Measurements from ENCODE around the gene SERPINF2. TPM values are rescaled to one million over a fixed set of nuclear protein-coding genes. Genes with fewer than 3 reads are reported as not detected.
"Not testable (repeated sequence)": the region's sequence is repeated elsewhere in the genome, so short reads cannot be mapped to it uniquely, and the experiment has no call there.

Gene SERPINF2
- total RNA-seq, 1 experiment from 2014 or later, result 0.68 TPM

- Mint-ChIP-seq H3K4me1 (peaks cover 27 to 29% of the 10 kb centered on the region in 2 experiments), H3K27me3 (ENCODE audit: low read depth) (peaks cover 2% of the 10 kb centered on the region; the same call in 1 of the 2 replicates), H3K9me3 (no peaks in the 10 kb centered on the region), H3K36me3 (ENCODE audit: insufficient read depth in 1 of 3, low read depth in 3 of 3) (peaks cover 0 to 5% (median 0%) of the 10 kb centered on the region in 3 experiments; a peak in 4 of 7 replicates), H3K4me3 (no peak overlapping the region), H3K27ac (no peak overlapping the region)
- Histone ChIP-seq H3K23ac (ENCODE audit: insufficient read length, low read depth, low read length) (no peak overlapping the region), H3K23me2 (ENCODE audit: insufficient read length, low read depth, low read length, poor library complexity, severe bottlenecking) (peaks cover 5% of the 10 kb centered on the region), H2AFZ (ENCODE audit: low read length) (no peak overlapping the region), H3K4me1 (ENCODE audit: insufficient read depth, low read length) (peaks cover 6% of the 10 kb centered on the region; the same call in 1 of the 2 replicates), H4K20me1 (ENCODE audit: control insufficient read depth, insufficient read depth, insufficient read length) (no peaks in the 10 kb centered on the region), H4K8ac (replicated peaks; ENCODE audit: insufficient read length, low read depth, low read length) (no peak overlapping the region), H3K79me2 (ENCODE audit: insufficient read depth, low read length) (no peaks in the 10 kb centered on the region), H3K9ac (ENCODE audit: extremely low read depth, insufficient read length, low read length) (no peak overlapping the region), H4K91ac (ENCODE audit: insufficient read length, low read depth, low read length) (no peak overlapping the region), H3K56ac (ENCODE audit: insufficient read length, low read depth, low read length) (no peak overlapping the region), H2BK12ac (ENCODE audit: insufficient read length, low read depth, low read length) (no peak overlapping the region), H2BK5ac (ENCODE audit: insufficient read length, low read length) (no peak overlapping the region), H3K27me3 (ENCODE audit: insufficient read depth, low read length) (no peaks in the 10 kb centered on the region), H3K79me1 (ENCODE audit: insufficient read depth, low read depth, low read length, poor library complexity, severe bottlenecking) (no peaks in the 10 kb centered on the region), H2BK20ac (ENCODE audit: low read depth, low read length, poor library complexity, severe bottlenecking) (no peak overlapping the region), H2BK15ac (ENCODE audit: low read depth, low read length) (no peak overlapping the region), H2BK120ac (ENCODE audit: low read depth, low read length, poor library complexity, severe bottlenecking) (no peak overlapping the region), H3K9me3 (ENCODE audit: control insufficient read depth, low read depth, low read length) (no peaks in the 10 kb centered on the region), H4K5ac (ENCODE audit: insufficient read length, low read depth, low read length) (no peak overlapping the region), H2AK5ac (ENCODE audit: insufficient read length, low read length) (no peak overlapping the region), H3T11ph (ENCODE audit: low read length) (no peak overlapping the region), H3K14ac (ENCODE audit: insufficient read depth, low read length) (no peak overlapping the region), H3K4ac (ENCODE audit: low read depth, low read length) (no peak overlapping the region), H3K18ac (ENCODE audit: insufficient read length, low read depth, low read length) (no peak overlapping the region), H3K27ac (ENCODE audit: insufficient read length, low read depth, low read length) (no peak overlapping the region), H3K4me2 (ENCODE audit: insufficient read depth, insufficient read length, low read length) (no peak overlapping the region)
- no CpG with 5 or more reads among the region's 11 CpGs for WGBS (ENCODE audit: extremely low coverage, insufficient read length, low lambda C conversion rate)
- DNase-seq, result no peak
- no peak for TF ChIP-seq CTCF (conservative IDR thresholded peaks at IDR 0.05)
Measured at GRCh38 chr17:1764284-1764683, 21.6 kb downstream of the SERPINF2 start.

- not testable (repeated sequence) for H2BK20ac ChIP-seq (ENCODE audit: low read depth, low read length, poor library complexity, severe bottlenecking); H3K9me3 ChIP-seq (ENCODE audit: control insufficient read depth, low read depth, low read length); H2BK120ac ChIP-seq (ENCODE audit: low read depth, low read length, poor library complexity, severe bottlenecking); H3K23me2 ChIP-seq (ENCODE audit: insufficient read length, low read depth, low read length, poor library complexity, severe bottlenecking); H3K27ac ChIP-seq (ENCODE audit: insufficient read length, low read depth, low read length); H4K5ac ChIP-seq (ENCODE audit: insufficient read length, low read depth, low read length); H3K56ac ChIP-seq (ENCODE audit: insufficient read length, low read depth, low read length); H3K9me3 Mint-ChIP-seq; H3K79me2 ChIP-seq (ENCODE audit: insufficient read depth, low read length); H3K27me3 ChIP-seq (ENCODE audit: insufficient read depth, low read length); H2BK12ac ChIP-seq (ENCODE audit: insufficient read length, low read depth, low read length); H4K20me1 ChIP-seq (ENCODE audit: control insufficient read depth, insufficient read depth, insufficient read length); H3K18ac ChIP-seq (ENCODE audit: insufficient read length, low read depth, low read length); H3K14ac ChIP-seq (ENCODE audit: insufficient read depth, low read length); H3K27me3 Mint-ChIP-seq (ENCODE audit: low read depth); H2AFZ ChIP-seq (ENCODE audit: low read length); H3K4me1 ChIP-seq (ENCODE audit: insufficient read depth, low read length); H4K8ac ChIP-seq (replicated peaks; ENCODE audit: insufficient read length, low read depth, low read length); H3K4me2 ChIP-seq (ENCODE audit: insufficient read depth, insufficient read length, low read length); H4K91ac ChIP-seq (ENCODE audit: insufficient read length, low read depth, low read length); H2BK15ac ChIP-seq (ENCODE audit: low read depth, low read length); H3K36me3 Mint-ChIP-seq (ENCODE audit: insufficient read depth in 1 of 3, low read depth in 3 of 3); H3K9ac ChIP-seq (ENCODE audit: extremely low read depth, insufficient read length, low read length); H3K4me3 Mint-ChIP-seq; H3K23ac ChIP-seq (ENCODE audit: insufficient read length, low read depth, low read length); H3K27ac Mint-ChIP-seq; DNase-seq; H2BK5ac ChIP-seq (ENCODE audit: insufficient read length, low read length); H2AK5ac ChIP-seq (ENCODE audit: insufficient read length, low read length); H3K4ac ChIP-seq (ENCODE audit: low read depth, low read length); H3K79me1 ChIP-seq (ENCODE audit: insufficient read depth, low read depth, low read length, poor library complexity, severe bottlenecking); H3T11ph ChIP-seq (ENCODE audit: low read length)
- peaks cover 31 to 33% of the 10 kb centered on the region in 2 experiments for H3K4me1 Mint-ChIP-seq
- no CpG with 5 or more reads among the region's 7 CpGs for WGBS (ENCODE audit: extremely low coverage, insufficient read length, low lambda C conversion rate)
Measured at GRCh38 chr17:1764705-1765104, 22.0 kb downstream of the SERPINF2 start.
